NCI-H524 treated with DMSO at 0.1 percent for 48 hours (cell line): Measurements from ENCODE around the gene ARF5.

ENCODE experiments used
- DNase-seq: peaks from one replicate; lab custom pipeline; 2025; lab: John Stamatoyannopoulos, UW

Gene ARF5

GRCh38 chr7:127635659-127636285, 47.6 kb downstream of the ARF5 start:
- DNase-seq = no peak

GRCh38 chr7:127638197-127638596, 50.0 kb downstream of the ARF5 start:
- DNase-seq = no peak
